ENCODE data around the gene UBE2L5. TPM values are rescaled to one million over a fixed set of nuclear protein-coding genes. Genes with fewer than 3 reads are reported as not detected.

The UBE2L5 gene
- total and polyA plus RNA-seq, 2 of the 8 experiments (the other 6 are each of a cell fraction or from before 2014, with no cell fraction given) = not detected

GRCh38 chr13:30410705-30411125 lies 11.6 kb upstream of the UBE2L5 start:
- Histone ChIP-seq H2BK15ac (ENCODE audit: low read length) (no peak overlapping the region), H3K4me1 (replicated peaks in 1 of 4; ENCODE audit: control insufficient read depth in 3 of 4, insufficient read depth in 4 of 4, low read length in 3 of 4) (peaks cover 3 to 7% (median 6%) of the 10 kb centered on the region in 4 experiments), H3K4ac (replicated peaks; ENCODE audit: insufficient read length, low read depth, low read length) (no peak overlapping the region), H4K5ac (ENCODE audit: insufficient read length, low read depth, low read length) (no peak overlapping the region), H3K27ac (ENCODE audit: low read depth, low read length) (no peak overlapping the region), H3K14ac (ENCODE audit: insufficient read length) (no peak overlapping the region), H3K36me3 (ENCODE audit: control insufficient read depth in 2 of 4, insufficient read depth in 4 of 4, low read length in 3 of 4) (no peaks in the 10 kb centered on the region), H3K9ac (replicated peaks in 1 of 4; ENCODE audit: extremely low read depth in 1 of 4, low read depth in 3 of 4, low read length in 3 of 4) (no peak overlapping the region), H3K4me3 (ENCODE audit: extremely low read depth in 1 of 4, insufficient read depth in 2 of 4, low read depth in 3 of 4, low read length in 4 of 4) (no peak overlapping the region), H3K23me2 (ENCODE audit: low read depth, low read length) (no peaks in the 10 kb centered on the region), H3K79me1 (ENCODE audit: low read depth, low read length) (no peaks in the 10 kb centered on the region), H3K18ac (ENCODE audit: extremely low read depth, low read length) (no peak overlapping the region), H2BK120ac (replicated peaks; ENCODE audit: low read depth, low read length) (no peak overlapping the region), H3K9me3 (ENCODE audit: insufficient read depth in 2 of 2, low read depth in 1 of 2, low read length in 1 of 2) (no peaks in the 10 kb centered on the region), H2AK5ac (ENCODE audit: low read depth, low read length) (no peak overlapping the region), H3K79me2 (ENCODE audit: control insufficient read depth in 1 of 2, insufficient read depth in 2 of 2, low read length in 2 of 2) (no peaks in the 10 kb centered on the region), H3K56ac (replicated peaks; ENCODE audit: insufficient read length, low read depth, low read length) (no peak overlapping the region), H4K91ac (replicated peaks; ENCODE audit: insufficient read length, low read length) (no peak overlapping the region), H2BK5ac (ENCODE audit: low read depth, low read length) (no peak overlapping the region), H2BK20ac (ENCODE audit: low read length) (no peak overlapping the region), H4K8ac (ENCODE audit: extremely low read depth, insufficient read depth, low read length) (no peak overlapping the region), H4K20me1 (replicated peaks in 1 of 2; ENCODE audit: control insufficient read depth in 1 of 2, insufficient read depth in 2 of 2, low read length in 2 of 2) (no peaks in the 10 kb centered on the region), H3K27me3 (replicated peaks in 1 of 4; ENCODE audit: control insufficient read depth in 3 of 4, extremely low read depth in 1 of 4, insufficient read depth in 3 of 4, low read length in 3 of 4) (peaks cover 0 to 12% (median 8%) of the 10 kb centered on the region in 4 experiments; a peak in 6 of 7 replicates), H3K23ac (ENCODE audit: insufficient read length) (no peak overlapping the region), H2AFZ (ENCODE audit: low read length) (no peak overlapping the region), H3K4me2 (ENCODE audit: insufficient read depth in 1 of 2, low read depth in 2 of 2, low read length in 2 of 2) (no peak overlapping the region), H2BK12ac (ENCODE audit: low read depth, low read length) (no peak overlapping the region)
- 84% methylated on average over 2 of the region's 2 CpGs; no CpG with 5 or more reads in 1 of the 2 experiments for WGBS, 2 experiments (ENCODE audit: extremely low coverage in 1 of 2, insufficient coverage in 1 of 2, insufficient read length in 1 of 2, insufficient replicate concordance in 2 of 2, low coverage in 1 of 2, low lambda C conversion rate in 2 of 2, missing lambda C conversion rate in 1 of 2)
- ChIA-PET POLR2A (ENCODE audit: partially characterized antibody) (interaction anchor here (3.2 kb wide), 1 partner anchor 10 kb away, joined by 12 read pairs; no protein-coding TSS in a partner anchor), CTCF (ENCODE audit: partially characterized antibody) (interaction anchor here (1.8 kb wide), 2 partner anchors 10 to 33 kb away, joined by 4 to 6 read pairs; no protein-coding TSS in a partner anchor)
- FAIRE-seq (no peak), DNase-seq (ENCODE audit: low read depth in 1 of 2, low spot score in 2 of 2) (no peak)
- TF ChIP-seq, protein P1, sequence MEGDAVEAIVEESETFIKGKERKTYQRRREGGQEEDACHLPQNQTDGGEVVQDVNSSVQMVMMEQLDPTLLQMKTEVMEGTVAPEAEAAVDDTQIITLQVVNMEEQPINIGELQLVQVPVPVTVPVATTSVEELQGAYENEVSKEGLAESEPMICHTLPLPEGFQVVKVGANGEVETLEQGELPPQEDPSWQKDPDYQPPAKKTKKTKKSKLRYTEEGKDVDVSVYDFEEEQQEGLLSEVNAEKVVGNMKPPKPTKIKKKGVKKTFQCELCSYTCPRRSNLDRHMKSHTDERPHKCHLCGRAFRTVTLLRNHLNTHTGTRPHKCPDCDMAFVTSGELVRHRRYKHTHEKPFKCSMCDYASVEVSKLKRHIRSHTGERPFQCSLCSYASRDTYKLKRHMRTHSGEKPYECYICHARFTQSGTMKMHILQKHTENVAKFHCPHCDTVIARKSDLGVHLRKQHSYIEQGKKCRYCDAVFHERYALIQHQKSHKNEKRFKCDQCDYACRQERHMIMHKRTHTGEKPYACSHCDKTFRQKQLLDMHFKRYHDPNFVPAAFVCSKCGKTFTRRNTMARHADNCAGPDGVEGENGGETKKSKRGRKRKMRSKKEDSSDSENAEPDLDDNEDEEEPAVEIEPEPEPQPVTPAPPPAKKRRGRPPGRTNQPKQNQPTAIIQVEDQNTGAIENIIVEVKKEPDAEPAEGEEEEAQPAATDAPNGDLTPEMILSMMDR (IDR thresholded peaks at IDR 0.05; ENCODE audit: control extremely low read depth in 1 of 3, insufficient read depth in 1 of 3, low read depth in 1 of 3, low read length in 3 of 3) = no peak
- no peak for TF ChIP-seq HDAC2 (IDR thresholded peaks at IDR 0.05; ENCODE audit: borderline replicate concordance in 1 of 2, low read depth in 2 of 2, low read length in 2 of 2)

Data from H1 (cell line).